ENCODE results near the gene GRIA4. TPM values are rescaled to one million over a fixed set of nuclear protein-coding genes. Genes with fewer than 3 reads are reported as not detected.
"Not testable (repeated sequence)": the region's sequence is repeated elsewhere in the genome, so short reads cannot be mapped to it uniquely, and the experiment has no call there.

The GRIA4 gene
- polyA plus RNA-seq, 3 donors = 0.19 to 0.26 TPM; not detected in 1

GRCh38 chr11:105933695-105934094 lies 323.8 kb downstream of the GRIA4 start:
- H3K27ac ChIP-seq (ENCODE audit: low read depth, low read length) = no peak overlapping the region
- WGBS, 3 donors = 84 to 91% (median 91%) methylated on average over 6 of the region's 6 CpGs

GRCh38 chr11:105935791-105936190 lies 325.9 kb downstream of the GRIA4 start:
- H3K27ac ChIP-seq (ENCODE audit: low read depth, low read length) = no peak overlapping the region
- 36 to 58% (median 49%) methylated on average over 2 of the region's 2 CpGs for WGBS, 3 donors

GRCh38 chr11:105937331-105937730 lies 327.5 kb downstream of the GRIA4 start:
- 50 to 57% (median 51%) methylated on average over 4 of the region's 4 CpGs for WGBS, 3 donors
- no peak overlapping the region for H3K27ac ChIP-seq (ENCODE audit: low read depth, low read length)

GRCh38 chr11:105937738-105938137 lies 327.9 kb downstream of the GRIA4 start:
- 55 to 66% (median 64%) methylated on average over 2 of the region's 2 CpGs for WGBS, 3 donors

GRCh38 chr11:105942921-105943320 lies 333.0 kb downstream of the GRIA4 start:
- 41 to 73% (median 44%) methylated on average over 2 of the region's 2 CpGs for WGBS, 3 donors
- H3K27ac ChIP-seq (ENCODE audit: low read depth, low read length) = no peak overlapping the region

More at GRCh38 chr11:105937738-105938137, 327.9 kb downstream of the GRIA4 start:
- no peak overlapping the region for H3K27ac ChIP-seq (ENCODE audit: low read depth, low read length)

GRCh38 chr11:105948918-105949590 lies 339.2 kb downstream of the GRIA4 start:
- WGBS, 3 donors = 41 to 61% (median 56%) methylated on average over 4 of the region's 4 CpGs
- H3K27ac ChIP-seq (ENCODE audit: low read depth, low read length) = no peak overlapping the region

- no peak overlapping the region for H3K27ac ChIP-seq (ENCODE audit: low read depth, low read length)
Measured at GRCh38 chr11:105953886-105954285, 344.0 kb downstream of the GRIA4 start.

- 86 to 89% (median 87%) methylated on average over 22 of the region's 22 CpGs for WGBS, 3 donors
- H3K27ac ChIP-seq (ENCODE audit: low read depth, low read length) = no peak overlapping the region
Measured at GRCh38 chr11:105960252-105961245, 350.7 kb downstream of the GRIA4 start.

GRCh38 chr11:105968021-105968697 lies 358.3 kb downstream of the GRIA4 start:
- H3K27ac ChIP-seq (ENCODE audit: low read depth, low read length) = no peak overlapping the region
- WGBS, 3 donors = 53 to 87% (median 86%) methylated on average over 3 of the region's 3 CpGs

GRCh38 chr11:105969756-105970155 lies 359.9 kb downstream of the GRIA4 start:
- 65 to 89% (median 69%) methylated on average over 1 of the region's 1 CpG for WGBS, 3 donors
- no peak overlapping the region for H3K27ac ChIP-seq (ENCODE audit: low read depth, low read length)

- 70 to 79% (median 79%) methylated on average over 1 of the region's 1 CpG for WGBS, 3 donors
- no peak overlapping the region for H3K27ac ChIP-seq (ENCODE audit: low read depth, low read length)
Measured at GRCh38 chr11:105975128-105975527, 365.3 kb downstream of the GRIA4 start.

GRCh38 chr11:105979997-105980703 lies 370.3 kb downstream of the GRIA4 start:
- H3K27ac ChIP-seq (ENCODE audit: low read depth, low read length) = no peak overlapping the region

GRCh38 chr11:105986554-105986953 lies 376.7 kb downstream of the GRIA4 start:
- 70 to 84% (median 83%) methylated on average over 2 of the region's 2 CpGs for WGBS, 3 donors
- no peak overlapping the region for H3K27ac ChIP-seq (ENCODE audit: low read depth, low read length)

More at GRCh38 chr11:105979997-105980703, 370.3 kb downstream of the GRIA4 start:
- WGBS, 3 donors = 57 to 94% (median 92%) methylated on average over 10 of the region's 10 CpGs

- H3K27ac ChIP-seq (ENCODE audit: low read depth, low read length) = no peak overlapping the region
- 91 to 97% (median 96%) methylated on average over 3 of the region's 3 CpGs for WGBS, 3 donors
Measured at GRCh38 chr11:105988197-105988596, 378.3 kb downstream of the GRIA4 start.

GRCh38 chr11:105989124-105989523 lies 379.3 kb downstream of the GRIA4 start:
- 90 to 99% (median 96%) methylated on average over 2 of the region's 2 CpGs for WGBS, 3 donors
- no peak overlapping the region for H3K27ac ChIP-seq (ENCODE audit: low read depth, low read length)

- 96 to 97% (median 97%) methylated on average over 4 of the region's 4 CpGs for WGBS, 3 donors
- no peak overlapping the region for H3K27ac ChIP-seq (ENCODE audit: low read depth, low read length)
Measured at GRCh38 chr11:105991888-105992287, 382.0 kb downstream of the GRIA4 start.

GRCh38 chr11:106001304-106002012 lies 391.6 kb downstream of the GRIA4 start:
- H3K27ac ChIP-seq (ENCODE audit: low read depth, low read length) = no peak overlapping the region

GRCh38 chr11:106003094-106003493 lies 393.2 kb downstream of the GRIA4 start:
- 89 to 97% (median 95%) methylated on average over 4 of the region's 4 CpGs for WGBS, 3 donors
- not testable (repeated sequence) for H3K27ac ChIP-seq (ENCODE audit: low read depth, low read length)

More at GRCh38 chr11:106001304-106002012, 391.6 kb downstream of the GRIA4 start:
- WGBS, 3 donors = 92 to 98% (median 93%) methylated on average over 4 of the region's 4 CpGs
